HepG2 (cell line): ENCODE measurements around the gene BRCA2. TPM values are rescaled to one million over a fixed set of nuclear protein-coding genes. Genes with fewer than 3 reads are reported as not detected.

Experiments
- ARNT2 ChIP-seq: sonication (generic); formaldehyde crosslinking; IDR thresholded peaks from 2 replicates; pipeline ENCODE4 v1.8.0; 2022; ENCODE audit warnings: mild to moderate bottlenecking, low read depth, missing genetic modification reagents, moderate library complexity
- BCLAF1 ChIP-seq: fragments of 450-650 bp; IDR thresholded peaks from 2 replicates; pipeline ENCODE4 v1.6.1; 2017; ENCODE audit warnings: mild to moderate bottlenecking
- HINFP ChIP-seq: sonication (generic); formaldehyde crosslinking; IDR thresholded peaks from 2 replicates; pipeline ENCODE4 v1.4.0; 2020; ENCODE audit warnings: low read depth, mild to moderate bottlenecking, missing genetic modification reagents
- HIVEP1 ChIP-seq: sonication (generic); formaldehyde crosslinking; IDR thresholded peaks from 2 replicates; pipeline ENCODE4 v1.4.0; 2020; ENCODE audit warnings: mild to moderate bottlenecking, missing genetic modification reagents
- HMG20A ChIP-seq: IDR thresholded peaks from 2 replicates; pipeline ENCODE4 v1.6.1; 2016; ENCODE audit warnings: borderline replicate concordance
- HMGA1 ChIP-seq: sonication (generic); formaldehyde crosslinking; conservative IDR thresholded peaks from 2 replicates; pipeline ENCODE4 v1.4.0; 2020; ENCODE audit warnings: missing genetic modification reagents
- HNF4A ChIP-seq: sonication (generic); formaldehyde crosslinking; IDR thresholded peaks from 2 replicates; pipeline ENCODE4 v1.4.0; 2020; ENCODE audit warnings: missing genetic modification reagents
- HNRNPLL ChIP-seq: fragments of 200-400 bp; formaldehyde crosslinking; IDR thresholded peaks from 2 replicates; pipeline ENCODE4 v1.6.1; 2017; ENCODE audit warnings: mild to moderate bottlenecking, low read depth, low read length; ENCODE audit not compliant: poor library complexity, severe bottlenecking
- JUN ChIP-seq: sonication (generic); formaldehyde crosslinking; IDR thresholded peaks from 2 replicates; pipeline ENCODE4 v1.4.0; 2020; ENCODE audit warnings: mild to moderate bottlenecking, missing genetic modification reagents
- RCOR2 ChIP-seq: IDR thresholded peaks from 2 replicates; pipeline ENCODE4 v1.6.1; 2016; ENCODE audit warnings: missing biosample characterization, missing genetic modification reagents
- SOX5 ChIP-seq: IDR thresholded peaks from 2 replicates; pipeline ENCODE4 v1.6.1; 2016; ENCODE audit warnings: borderline replicate concordance
- THAP9 ChIP-seq: sonication (generic); formaldehyde crosslinking; IDR thresholded peaks from 2 replicates; pipeline ENCODE4; 2020; ENCODE audit warnings: missing genetic modification reagents, mild to moderate bottlenecking, borderline replicate concordance
- YEATS2 ChIP-seq: sonication (generic); formaldehyde crosslinking; IDR thresholded peaks from 2 replicates; pipeline ENCODE4 v1.4.0; 2020; ENCODE audit warnings: missing genetic modification reagents, borderline replicate concordance
- ZNF230 ChIP-seq: sonication (generic); formaldehyde crosslinking; IDR thresholded peaks from 2 replicates; pipeline ENCODE4 v1.4.0; 2020; ENCODE audit warnings: mild to moderate bottlenecking, missing genetic modification reagents
- ZNF329 ChIP-seq: sonication (generic); formaldehyde crosslinking; IDR thresholded peaks from 2 replicates; pipeline ENCODE4 v1.9.0; 2021; ENCODE audit warnings: low read depth, mild to moderate bottlenecking, missing genetic modification reagents
- ZNF382 ChIP-seq: sonication (generic); formaldehyde crosslinking; IDR thresholded peaks from 2 replicates; pipeline ENCODE4 v1.5.0; 2020; ENCODE audit warnings: missing genetic modification reagents, mild to moderate bottlenecking, borderline replicate concordance
- ZNF543 ChIP-seq: sonication (generic); formaldehyde crosslinking; IDR thresholded peaks from 2 replicates; pipeline ENCODE4 v1.4.0; 2020; ENCODE audit warnings: mild to moderate bottlenecking, missing genetic modification reagents
- ZNF607 ChIP-seq: sonication (generic); formaldehyde crosslinking; IDR thresholded peaks from 2 replicates; pipeline ENCODE4 v1.5.1; 2020; ENCODE audit warnings: missing genetic modification reagents, mild to moderate bottlenecking, borderline replicate concordance
- ZNF670 ChIP-seq: sonication (generic); formaldehyde crosslinking; IDR thresholded peaks from 2 replicates; pipeline ENCODE4 v1.8.0; 2022; ENCODE audit warnings: mild to moderate bottlenecking, missing genetic modification reagents, borderline replicate concordance
- ZNF672 ChIP-seq: sonication (generic); formaldehyde crosslinking; IDR thresholded peaks from 2 replicates; pipeline ENCODE4 v1.8.1; 2022; ENCODE audit warnings: missing genetic modification reagents
- ZSCAN22 ChIP-seq: sonication (generic); formaldehyde crosslinking; IDR thresholded peaks from 2 replicates; pipeline ENCODE4 v1.4.0; 2020; ENCODE audit warnings: mild to moderate bottlenecking, missing genetic modification reagents
- ZSCAN29 ChIP-seq: sonication (generic); formaldehyde crosslinking; conservative IDR thresholded peaks from 2 replicates; pipeline ENCODE4 v1.4.0; 2020; ENCODE audit warnings: mild to moderate bottlenecking, missing genetic modification reagents
- polyA plus RNA-seq, 8 experiments: library from polyadenylated mRNA; depleted of rRNA in 3 of 8; stranded (reverse) in 7 of 8; unstranded in 1 of 8; fragments of >200 nt; fragmentation: Illumina TruSeq in 4 of 8; extraction: Trizol in 4 of 8; gene quantifications; 2 replicates each; pipeline versions ENCODE4 v1.2.1 to v1.2.3, GENCODE V29; 2011 to 2016; ENCODE audit warnings: low read depth in 4 of 8, missing spikeins in 1 of 8, mixed read lengths in 1 of 8; ENCODE audit not compliant: insufficient read depth in 1 of 8
- total RNA-seq, 5 experiments: library from RNA; depleted of rRNA; stranded (reverse); fragments of >200 nt; fragmentation: Illumina TruSeq; extraction: Trizol; gene quantifications; 2 replicates each; pipeline ENCODE4 v1.2.3, GENCODE V29; 2016; ENCODE audit warnings: low read depth in 1 of 5

BRCA2 gene
- total and polyA plus RNA-seq, 2 of the 13 experiments (the other 11 are each of a cell fraction or from before 2014, with no cell fraction given): 3.1 to 24.6 TPM

- 0 out of 2 replicates have a peak, but pooled peaks have one; percentile 41 for TF ChIP-seq HIVEP1 (CRISPR knock-in tag)
- peak; percentile 32; the same call in 1 of the 2 replicates for TF ChIP-seq HMG20A (CRISPR knock-in tag)
- TF ChIP-seq ARNT2 (CRISPR knock-in tag): no peak; the same call in 1 of the 2 replicates
- TF ChIP-seq ZNF543 (CRISPR knock-in tag): no peak
- TF ChIP-seq ZSCAN29 (CRISPR knock-in tag): no peak
- peak; percentile 87 for TF ChIP-seq HNF4A (CRISPR knock-in tag)
- no peak for TF ChIP-seq HMGA1 (CRISPR knock-in tag)
- no peak for TF ChIP-seq ZNF382 (CRISPR knock-in tag)
- no peak for TF ChIP-seq ZNF672 (CRISPR knock-in tag)
- 0 out of 2 replicates have a peak, but pooled peaks have one; percentile 26 for TF ChIP-seq JUN (CRISPR knock-in tag)
- peak; percentile 81 for TF ChIP-seq SOX5 (CRISPR knock-in tag)
- TF ChIP-seq ZNF329 (CRISPR knock-in tag): no peak
- no peak for TF ChIP-seq ZNF230 (CRISPR knock-in tag)
- TF ChIP-seq ZNF670 (CRISPR knock-in tag): peak; percentile 78
- TF ChIP-seq ZNF607 (CRISPR knock-in tag): no peak
- TF ChIP-seq BCLAF1: no peak
- TF ChIP-seq THAP9 (CRISPR knock-in tag): no peak
- TF ChIP-seq RCOR2 (CRISPR knock-in tag): 0 out of 2 replicates have a peak, but pooled peaks have one; percentile 15
- TF ChIP-seq HINFP (CRISPR knock-in tag): no peak
- no peak for TF ChIP-seq ZSCAN22 (CRISPR knock-in tag)
- TF ChIP-seq YEATS2 (CRISPR knock-in tag): peak; percentile 70; the same call in 1 of the 2 replicates
- TF ChIP-seq HNRNPLL: peak; percentile 43
Measured at GRCh38 chr13:32427852-32428580, 112.7 kb downstream of the BRCA2 start, which contains the start of gene N4BP2L1 (continued).
